ENCODE data around the gene TFPI2. TPM values are rescaled to one million over a fixed set of nuclear protein-coding genes. Genes with fewer than 3 reads are reported as not detected.

TFPI2 gene
- total RNA-seq, 4 donors from 2014 or later = 0.67 to 1.9 (median 0.95) TPM; not detected in 1

GRCh38 chr7:93855797-93856196, 34.8 kb downstream of the TFPI2 start:
- no peak for DNase-seq
- 40 to 63% methylated on average over 1 of the region's 1 CpG for WGBS, 2 donors
- intact Hi-C loops (cut with DNase I) = no loop called here
- H3K4me1 ChIP-seq = no peaks in the 10 kb centered on the region
- H3K36me3 ChIP-seq = no peaks in the 10 kb centered on the region
- no peaks in the 10 kb centered on the region for H3K9me3 ChIP-seq
- no peak overlapping the region for H3K4me3 ChIP-seq
- H3K27ac ChIP-seq = no peak overlapping the region
- H3K27me3 ChIP-seq = no peaks in the 10 kb centered on the region
- TF ChIP-seq POLR2A (IDR thresholded peaks at IDR 0.05) (no peak), CTCF (IDR thresholded peaks at IDR 0.05) (no peak)

GRCh38 chr7:93854480-93854879, 36.1 kb downstream of the TFPI2 start:
- Histone ChIP-seq H3K27ac (no peak overlapping the region), H3K27me3 (no peaks in the 10 kb centered on the region), H3K9me3 (no peaks in the 10 kb centered on the region), H3K36me3 (no peaks in the 10 kb centered on the region), H3K4me3 (no peak overlapping the region), H3K4me1 (no peaks in the 10 kb centered on the region)
- no peak for DNase-seq
- TF ChIP-seq POLR2A (IDR thresholded peaks at IDR 0.05) (no peak), CTCF (IDR thresholded peaks at IDR 0.05) (no peak)
- intact Hi-C loops (cut with DNase I) = no loop called here
- WGBS, 2 donors = 68 to 85% methylated on average over 1 of the region's 1 CpG

- intact Hi-C loops (cut with DNase I) = no loop called here
- Histone ChIP-seq H3K36me3 (no peaks in the 10 kb centered on the region), H3K27ac (no peak overlapping the region), H3K9me3 (no peaks in the 10 kb centered on the region), H3K4me3 (no peak overlapping the region), H3K4me1 (no peaks in the 10 kb centered on the region), H3K27me3 (no peaks in the 10 kb centered on the region)
- 60 to 67% methylated on average over 2 of the region's 2 CpGs for WGBS, 2 donors
- no peak for DNase-seq
- TF ChIP-seq CTCF (IDR thresholded peaks at IDR 0.05) (no peak), POLR2A (IDR thresholded peaks at IDR 0.05) (no peak)
Measured at GRCh38 chr7:93851536-93851935, 39.0 kb downstream of the TFPI2 start.

- H3K4me1 ChIP-seq = no peaks in the 10 kb centered on the region
- no peaks in the 10 kb centered on the region for H3K27me3 ChIP-seq
- DNase-seq = no peak
- H3K36me3 ChIP-seq = no peaks in the 10 kb centered on the region
- TF ChIP-seq POLR2A (IDR thresholded peaks at IDR 0.05) = no peak
- TF ChIP-seq CTCF (IDR thresholded peaks at IDR 0.05) = no peak
- no peak overlapping the region for H3K4me3 ChIP-seq
- no peak overlapping the region for H3K27ac ChIP-seq
- 33 to 41% methylated on average over 1 of the region's 1 CpG for WGBS, 2 donors
- H3K9me3 ChIP-seq = no peaks in the 10 kb centered on the region
- intact Hi-C loops (cut with DNase I) = no loop called here
Measured at GRCh38 chr7:93843260-93843659, 47.3 kb downstream of the TFPI2 start.

- H3K36me3 ChIP-seq = no peaks in the 10 kb centered on the region
- no peaks in the 10 kb centered on the region for H3K27me3 ChIP-seq
- no peaks in the 10 kb centered on the region for H3K9me3 ChIP-seq
- intact Hi-C loops (cut with DNase I) = no loop called here
- H3K4me3 ChIP-seq = no peak overlapping the region
- no peaks in the 10 kb centered on the region for H3K4me1 ChIP-seq
- no peak for TF ChIP-seq POLR2A (IDR thresholded peaks at IDR 0.05)
- no peak for TF ChIP-seq CTCF (IDR thresholded peaks at IDR 0.05)
- H3K27ac ChIP-seq = no peak overlapping the region
- 13 to 23% methylated on average over 1 of the region's 1 CpG for WGBS, 2 donors
- no peak for DNase-seq
Measured at GRCh38 chr7:93838966-93839365, 51.6 kb downstream of the TFPI2 start.

Measured in esophagus squamous epithelium (tissue), 5 donors.